Measurements from ENCODE around the gene RASSF4.

RASSF4 gene

GRCh38 chr10:44924261-44925040, 35.2 kb upstream of the RASSF4 start:
- no peak for TF ChIP-seq CTCF (IDR thresholded peaks at IDR 0.05; ENCODE audit: poor library complexity, severe bottlenecking)
- Histone ChIP-seq H3K4me1 (ENCODE audit: insufficient read depth, poor library complexity, severe bottlenecking) (no peaks in the 10 kb centered on the region), H3K4me3 (ENCODE audit: severe bottlenecking) (no peak overlapping the region), H3K27ac (ENCODE audit: poor library complexity, severe bottlenecking) (no peak overlapping the region), H3K9me3 (ENCODE audit: severe bottlenecking) (no peaks in the 10 kb centered on the region), H3K27me3 (ENCODE audit: insufficient read depth, poor library complexity, severe bottlenecking) (no peaks in the 10 kb centered on the region), H3K36me3 (ENCODE audit: low read depth) (no peaks in the 10 kb centered on the region)
- no peak for DNase-seq (ENCODE audit: low spot score)
- ATAC-seq (ENCODE audit: low read depth), result no peak

GRCh38 chr10:44925224-44925623, 34.4 kb upstream of the RASSF4 start:
- Histone ChIP-seq H3K4me3 (ENCODE audit: severe bottlenecking) (no peak overlapping the region), H3K36me3 (ENCODE audit: low read depth) (no peaks in the 10 kb centered on the region), H3K4me1 (ENCODE audit: insufficient read depth, poor library complexity, severe bottlenecking) (no peaks in the 10 kb centered on the region), H3K27me3 (ENCODE audit: insufficient read depth, poor library complexity, severe bottlenecking) (no peaks in the 10 kb centered on the region), H3K9me3 (ENCODE audit: severe bottlenecking) (no peaks in the 10 kb centered on the region), H3K27ac (ENCODE audit: poor library complexity, severe bottlenecking) (no peak overlapping the region)
- ATAC-seq (ENCODE audit: low read depth) (no peak), DNase-seq (ENCODE audit: low spot score) (no peak)
- TF ChIP-seq CTCF (IDR thresholded peaks at IDR 0.05; ENCODE audit: poor library complexity, severe bottlenecking), result no peak

- no peaks in the 10 kb centered on the region for H3K9me3 ChIP-seq (ENCODE audit: severe bottlenecking)
- ATAC-seq (ENCODE audit: low read depth) (no peak), DNase-seq (ENCODE audit: low spot score) (no peak)
- no peaks in the 10 kb centered on the region for H3K27me3 ChIP-seq (ENCODE audit: insufficient read depth, poor library complexity, severe bottlenecking)
- H3K4me1 ChIP-seq (ENCODE audit: insufficient read depth, poor library complexity, severe bottlenecking), result no peaks in the 10 kb centered on the region
- no peaks in the 10 kb centered on the region for H3K36me3 ChIP-seq (ENCODE audit: low read depth)
- no peak overlapping the region for H3K27ac ChIP-seq (ENCODE audit: poor library complexity, severe bottlenecking)
- TF ChIP-seq CTCF (IDR thresholded peaks at IDR 0.05; ENCODE audit: poor library complexity, severe bottlenecking), result no peak
- no peak overlapping the region for H3K4me3 ChIP-seq (ENCODE audit: severe bottlenecking)
These were observed 33.5 kb upstream of the RASSF4 start for GRCh38 chr10:44925811-44926750.

GRCh38 chr10:44926751-44927351, 32.8 kb upstream of the RASSF4 start:
- Histone ChIP-seq H3K4me3 (ENCODE audit: severe bottlenecking) (no peak overlapping the region), H3K27me3 (ENCODE audit: insufficient read depth, poor library complexity, severe bottlenecking) (no peaks in the 10 kb centered on the region), H3K36me3 (ENCODE audit: low read depth) (no peaks in the 10 kb centered on the region), H3K9me3 (ENCODE audit: severe bottlenecking) (no peaks in the 10 kb centered on the region), H3K27ac (ENCODE audit: poor library complexity, severe bottlenecking) (no peak overlapping the region), H3K4me1 (ENCODE audit: insufficient read depth, poor library complexity, severe bottlenecking) (no peaks in the 10 kb centered on the region)
- no peak for TF ChIP-seq CTCF (IDR thresholded peaks at IDR 0.05; ENCODE audit: poor library complexity, severe bottlenecking)
- ATAC-seq (ENCODE audit: low read depth), result no peak
- no peak for DNase-seq (ENCODE audit: low spot score)

Measured in RWPE2 (cell line).